Epithelial cell of umbilical artery (primary cell): ENCODE data around the gene HJURP. TPM values are rescaled to one million over a fixed set of nuclear protein-coding genes. Genes with fewer than 3 reads are reported as not detected.

ENCODE experiments used
- total RNA-seq: library from RNA; depleted of rRNA; stranded (reverse); fragments of >200 nt; gene quantifications from 2 replicates; pipeline ENCODE4 v1.2.3, GENCODE V29; 2014

Gene HJURP, protein sequence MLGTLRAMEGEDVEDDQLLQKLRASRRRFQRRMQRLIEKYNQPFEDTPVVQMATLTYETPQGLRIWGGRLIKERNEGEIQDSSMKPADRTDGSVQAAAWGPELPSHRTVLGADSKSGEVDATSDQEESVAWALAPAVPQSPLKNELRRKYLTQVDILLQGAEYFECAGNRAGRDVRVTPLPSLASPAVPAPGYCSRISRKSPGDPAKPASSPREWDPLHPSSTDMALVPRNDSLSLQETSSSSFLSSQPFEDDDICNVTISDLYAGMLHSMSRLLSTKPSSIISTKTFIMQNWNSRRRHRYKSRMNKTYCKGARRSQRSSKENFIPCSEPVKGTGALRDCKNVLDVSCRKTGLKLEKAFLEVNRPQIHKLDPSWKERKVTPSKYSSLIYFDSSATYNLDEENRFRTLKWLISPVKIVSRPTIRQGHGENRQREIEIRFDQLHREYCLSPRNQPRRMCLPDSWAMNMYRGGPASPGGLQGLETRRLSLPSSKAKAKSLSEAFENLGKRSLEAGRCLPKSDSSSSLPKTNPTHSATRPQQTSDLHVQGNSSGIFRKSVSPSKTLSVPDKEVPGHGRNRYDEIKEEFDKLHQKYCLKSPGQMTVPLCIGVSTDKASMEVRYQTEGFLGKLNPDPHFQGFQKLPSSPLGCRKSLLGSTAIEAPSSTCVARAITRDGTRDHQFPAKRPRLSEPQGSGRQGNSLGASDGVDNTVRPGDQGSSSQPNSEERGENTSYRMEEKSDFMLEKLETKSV
- total RNA-seq = 23.1 and 26.0 TPM in 2 replicates

DNA sequence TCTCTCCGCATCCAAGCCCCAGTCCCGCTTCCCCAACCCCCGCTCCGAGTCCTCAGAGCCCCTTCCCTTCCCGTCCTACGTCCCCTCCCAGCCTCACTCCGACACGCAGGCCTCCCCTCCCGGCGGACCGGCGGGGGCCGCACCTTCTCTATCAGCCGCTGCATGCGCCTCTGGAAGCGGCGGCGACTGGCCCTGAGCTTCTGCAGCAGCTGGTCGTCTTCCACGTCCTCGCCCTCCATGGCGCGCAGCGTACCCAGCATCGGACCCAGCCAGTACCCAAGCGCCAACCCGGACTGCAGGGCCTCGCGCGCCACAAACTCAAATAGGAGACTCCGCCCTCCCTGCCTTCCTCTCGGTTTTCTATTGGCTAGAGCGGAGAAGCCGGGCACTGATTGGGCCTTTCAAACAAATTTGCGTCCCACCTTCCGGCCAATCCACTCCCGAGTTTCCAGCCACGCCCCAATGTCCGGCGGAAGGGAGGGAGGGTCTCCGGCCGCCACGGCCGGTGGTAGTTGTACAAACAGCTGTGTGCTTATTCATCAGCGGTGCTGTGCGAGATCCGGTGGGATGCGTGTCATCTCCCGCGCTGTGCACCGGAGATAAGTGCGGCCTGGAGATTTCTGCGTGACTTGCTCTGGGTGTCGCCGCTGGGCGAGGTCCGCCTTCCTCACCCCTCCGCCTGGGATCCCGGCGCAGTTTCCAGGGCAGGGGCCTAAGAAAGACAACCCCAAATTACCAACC is at the start of gene HJURP:
TSS of gene HJURP (minus strand) at position 295 of the 741 bp plus-strand sequence. CDS start at position 260, 35 bp downstream.

DNA sequence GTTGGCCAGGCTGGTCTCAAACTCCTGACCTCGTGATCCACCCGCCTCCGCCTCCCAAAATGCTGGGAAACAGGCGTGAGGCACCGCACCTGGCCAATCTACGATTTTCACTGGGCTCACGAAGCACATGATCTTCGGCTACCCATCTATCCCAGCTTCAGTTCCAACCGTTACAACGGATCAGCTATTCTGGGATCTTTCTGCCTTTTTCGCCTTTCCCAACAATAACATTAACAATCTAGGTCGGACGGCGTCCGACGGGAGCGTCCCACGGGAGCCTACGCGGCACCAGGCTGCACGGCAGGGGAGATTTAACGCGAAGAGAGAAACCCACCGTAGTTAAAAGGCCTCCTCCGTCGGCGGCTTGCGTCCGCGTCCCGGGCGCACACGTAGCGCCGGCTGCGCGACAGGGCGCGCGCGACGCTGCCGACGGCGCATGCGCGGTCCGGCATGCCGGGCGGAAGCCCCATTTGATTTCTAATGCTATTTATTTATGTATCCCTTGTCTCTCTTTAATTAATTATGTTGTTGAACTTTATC is 13.7 kb upstream of the HJURP start, which contains the start of gene MSL3B:
TSS of gene MSL3B (minus strand) at position 394 of the 540 bp plus-strand sequence.

Other genes with a start within 250 kb of the HJURP start
- gene UGT1A8, start 236.9 kb downstream of the HJURP start, total RNA-seq = not detected in 2 replicates
- not detected in 2 replicates for gene UGT1A10, start 218.1 kb downstream of the HJURP start, total RNA-seq
- 0.15 TPM in 1 of 2 replicates, not detected in the other for gene UGT1A9, start 182.6 kb downstream of the HJURP start, total RNA-seq
- not detected in 2 replicates for gene UGT1A7, start 172.6 kb downstream of the HJURP start, total RNA-seq
- not detected in 2 replicates for gene UGT1A6, start 161.6 kb downstream of the HJURP start, total RNA-seq
- gene UGT1A5, start 141.6 kb downstream of the HJURP start, total RNA-seq = not detected in 2 replicates
- gene UGT1A4, start 135.8 kb downstream of the HJURP start, total RNA-seq = not detected in 2 replicates
- gene UGT1A3, start 125.5 kb downstream of the HJURP start, total RNA-seq = not detected in 2 replicates
- gene UGT1A1, start 94.3 kb downstream of the HJURP start, total RNA-seq = not detected in 2 replicates
- gene MROH2A, start 76.2 kb downstream of the HJURP start, total RNA-seq = not detected in 2 replicates
- gene TRPM8, start 62.8 kb upstream of the HJURP start, total RNA-seq = 0.15 TPM in 1 of 2 replicates, not detected in the other
- gene SPP2, start 196.2 kb upstream of the HJURP start, total RNA-seq = not detected in 2 replicates